WTC11 (cell line): Measurements from ENCODE around the gene HS6ST1. TPM values are rescaled to one million over a fixed set of nuclear protein-coding genes. Genes with fewer than 3 reads are reported as not detected.
A peak's percentile ranks its signal among the peaks of the same experiment; 100 is the strongest.

ENCODE experiments used
- ATAC-seq: fragments of 200-7000 bp; cut with Tn5 transposase; 2 replicates; pipeline ENCODE4 v1.10.0; 2021; ENCODE audit warnings: mild to moderate bottlenecking, moderate library complexity
- CTCF ChIA-PET: fragments of 300-600 bp; sonication (Branson Sonifier 250); formaldehyde crosslinking; loops from one replicate; lab custom pipeline; 2021; ENCODE audit warnings: antibody characterized with exemption; lab: Charles Lee
- POLR2A ChIA-PET: fragments of 350-600 bp; sonication (Branson Sonifier 250); formaldehyde crosslinking; loops from one replicate; lab custom pipeline; 2021; ENCODE audit warnings: antibody characterized with exemption; lab: Charles Lee
- DNase-seq: peaks from one replicate; pipeline ENCODE4 v3.0.0; 2021; ENCODE audit warnings: low spot score
- H3K27ac Mint-ChIP-seq: 2 replicates; pipeline ENCODE4 v1.8.0; 2021; ENCODE audit warnings: mixed read lengths
- H3K27me3 Mint-ChIP-seq: 2 replicates; pipeline ENCODE4 v1.8.0; 2021; ENCODE audit warnings: low read depth, mild to moderate bottlenecking, moderate library complexity, mixed read lengths
- H3K36me3 Mint-ChIP-seq: 2 replicates; pipeline ENCODE4 v1.8.0; 2021; ENCODE audit warnings: mixed read lengths
- H3K4me1 Mint-ChIP-seq: 2 replicates; pipeline ENCODE4 v1.8.0; 2022; ENCODE audit warnings: mixed read lengths
- H3K4me3 Mint-ChIP-seq: 2 replicates; pipeline ENCODE4 v1.8.0; 2021; ENCODE audit warnings: mild to moderate bottlenecking, moderate library complexity, mixed read lengths
- H3K9me3 Mint-ChIP-seq: 2 replicates; pipeline ENCODE4 v1.8.0; 2021; ENCODE audit warnings: mixed read lengths
- ATF2 ChIP-seq: sonication (generic); formaldehyde crosslinking; IDR thresholded peaks from 2 replicates; pipeline ENCODE4 v1.8.1; 2022; ENCODE audit warnings: low read depth, missing genetic modification reagents, borderline replicate concordance
- CTCF ChIP-seq: fragments of 200-600 bp; IDR thresholded peaks from 2 replicates; pipeline ENCODE4 v1.8.0; 2022; ENCODE audit warnings: antibody characterized with exemption
- E2F5 ChIP-seq: sonication (generic); formaldehyde crosslinking; IDR thresholded peaks from 2 replicates; pipeline ENCODE4 v1.8.1; 2022; ENCODE audit warnings: mild to moderate bottlenecking, moderate library complexity, missing genetic modification reagents
- ETV6 ChIP-seq: sonication (generic); formaldehyde crosslinking; IDR thresholded peaks from 2 replicates; pipeline ENCODE4 v1.8.1; 2022; ENCODE audit warnings: mild to moderate bottlenecking, missing genetic modification reagents
- FOXP4 ChIP-seq: sonication (generic); formaldehyde crosslinking; IDR thresholded peaks from 2 replicates; pipeline ENCODE4 v1.8.0; 2022; ENCODE audit warnings: mild to moderate bottlenecking, missing genetic modification reagents
- GRHL2 ChIP-seq: fragments of 250-450 bp; sonication (Bioruptor Pico); IDR thresholded peaks from 2 replicates; pipeline ENCODE4 v1.8.0; 2022; ENCODE audit warnings: mild to moderate bottlenecking, moderate library complexity; ENCODE audit not compliant: insufficient replicate concordance, severe bottlenecking
- JAZF1 ChIP-seq: fragments of 250-450 bp; sonication (Bioruptor Pico); IDR thresholded peaks from 2 replicates; pipeline ENCODE4 v1.9.0; 2021; ENCODE audit warnings: moderate library complexity, mild to moderate bottlenecking, inconsistent platforms
- JUN ChIP-seq: sonication (generic); formaldehyde crosslinking; IDR thresholded peaks from 2 replicates; pipeline ENCODE4 v1.8.0; 2023; ENCODE audit warnings: mild to moderate bottlenecking, missing genetic modification reagents
- NFATC4 ChIP-seq: fragments of 250-450 bp; sonication (Bioruptor Pico); IDR thresholded peaks from 2 replicates; pipeline ENCODE4 v1.9.0; 2021; ENCODE audit warnings: mild to moderate bottlenecking
- NFE2L1 ChIP-seq: sonication (generic); formaldehyde crosslinking; IDR thresholded peaks from 2 replicates; pipeline ENCODE4 v1.8.1; 2023; ENCODE audit warnings: missing genetic modification reagents
- NR3C1 ChIP-seq: sonication (generic); formaldehyde crosslinking; conservative IDR thresholded peaks from 2 replicates; pipeline ENCODE4 v1.8.1; 2023; ENCODE audit warnings: low read depth, mild to moderate bottlenecking, missing genetic modification reagents
- PRDM15 ChIP-seq: sonication (generic); formaldehyde crosslinking; IDR thresholded peaks from 2 replicates; pipeline ENCODE4 v1.8.0; 2022; ENCODE audit warnings: missing genetic modification reagents
- TP53 ChIP-seq: sonication (generic); formaldehyde crosslinking; IDR thresholded peaks from 2 replicates; pipeline ENCODE4 v1.8.1; 2023; ENCODE audit warnings: mild to moderate bottlenecking, missing genetic modification reagents
- USF2 ChIP-seq: sonication (generic); formaldehyde crosslinking; IDR thresholded peaks from 2 replicates; pipeline ENCODE4 v1.8.1; 2023; ENCODE audit warnings: mild to moderate bottlenecking, missing genetic modification reagents, moderate library complexity
- ZBTB21 ChIP-seq: sonication (generic); formaldehyde crosslinking; IDR thresholded peaks from 2 replicates; pipeline ENCODE4 v1.8.1; 2023; ENCODE audit warnings: mild to moderate bottlenecking, missing genetic modification reagents, borderline replicate concordance
- ZBTB43 ChIP-seq: sonication (generic); formaldehyde crosslinking; IDR thresholded peaks from 2 replicates; pipeline ENCODE4 v1.8.1; 2023; ENCODE audit warnings: mild to moderate bottlenecking, missing genetic modification reagents
- ZNF138 ChIP-seq: sonication (generic); formaldehyde crosslinking; conservative IDR thresholded peaks from 2 replicates; pipeline ENCODE4 v1.8.1; 2022; ENCODE audit warnings: mild to moderate bottlenecking, moderate library complexity, missing genetic modification reagents
- ZNF425 ChIP-seq: fragments of 250-450 bp; sonication (Bioruptor Pico); conservative IDR thresholded peaks from 2 replicates; pipeline ENCODE4 v1.9.0; 2021; ENCODE audit warnings: mild to moderate bottlenecking
- ZNF512 ChIP-seq: sonication (generic); formaldehyde crosslinking; IDR thresholded peaks from 2 replicates; pipeline ENCODE4 v1.8.1; 2022; ENCODE audit warnings: missing genetic modification reagents, borderline replicate concordance
- total RNA-seq: library from RNA; stranded (reverse); gene quantifications from 3 replicates; pipeline ENCODE4 v1.2.3, GENCODE V29; 2021

Gene HS6ST1
- total RNA-seq, 1 experiment from 2014 or later, result 55.5 TPM

- Mint-ChIP-seq H3K9me3 (peaks cover 2% of the 10 kb centered on the region), H3K4me3 (no peak overlapping the region), H3K27me3 (peaks cover 3% of the 10 kb centered on the region), H3K4me1 (peaks cover 14% of the 10 kb centered on the region), H3K27ac (no peak overlapping the region), H3K36me3 (peaks cover 2% of the 10 kb centered on the region)
- no peak for ATAC-seq
- DNase-seq, result no peak
- no peak for TF ChIP-seq USF2
- TF ChIP-seq ATF2 (CRISPR knock-in tag), result no peak
- TF ChIP-seq ZBTB21 (CRISPR knock-in tag), result no peak
- TF ChIP-seq NFE2L1 (CRISPR knock-in tag), result no peak
- no peak for TF ChIP-seq ZNF512
- no peak for TF ChIP-seq JUN
- TF ChIP-seq NFATC4 (CRISPR knock-in tag), result no peak
- TF ChIP-seq GRHL2 (CRISPR knock-in tag), result no peak
- TF ChIP-seq CTCF, result no peak
- no peak for TF ChIP-seq JAZF1 (CRISPR knock-in tag)
- no peak for TF ChIP-seq ZBTB43
- TF ChIP-seq TP53 (CRISPR knock-in tag), result no peak
- TF ChIP-seq ZNF138 (CRISPR knock-in tag), result no peak
- POLR2A ChIA-PET, result no interaction called here
- CTCF ChIA-PET, result no interaction called here
Measured at GRCh38 chr2:128326346-128326745, 7.7 kb upstream of the HS6ST1 start.

GRCh38 chr2:128325611-128326181, 7.0 kb upstream of the HS6ST1 start:
- Mint-ChIP-seq H3K4me1 (peaks cover 17% of the 10 kb centered on the region), H3K4me3 (no peak overlapping the region), H3K36me3 (no peaks in the 10 kb centered on the region), H3K27me3 (peaks cover 10% of the 10 kb centered on the region), H3K27ac (peak overlapping the region; percentile 60; the same call in 1 of the 2 replicates), H3K9me3 (no peaks in the 10 kb centered on the region)
- ChIA-PET POLR2A (no interaction called here), CTCF (interaction anchor here (1.0 kb wide), 1 partner anchor 62 kb away, joined by 3 read pairs; no protein-coding TSS in a partner anchor)
- ATAC-seq, result no peak
- DNase-seq, result no peak
- TF ChIP-seq ZNF425 (no peak), ETV6 (CRISPR knock-in tag) (no peak), NR3C1 (CRISPR knock-in tag) (no peak), E2F5 (CRISPR knock-in tag) (no peak), PRDM15 (no peak), FOXP4 (no peak)
